Spleen (tissue), 7 donors: ENCODE results near the gene TYK2.

Experiments
- CTCF ChIP-seq, 11 experiments: fragments of 200-600 bp in 7 of 11; fragments of 450-650 bp in 4 of 11; sonication (generic) in 4 of 11; IDR thresholded peaks in 8 of 11; conservative IDR thresholded peaks in 3 of 11; 1 replicate in 7 of 11; 2 replicates in 4 of 11; pipeline versions ENCODE4 v1.4.0 to v1.8.0; 2016 to 2021; ENCODE audit warnings: antibody characterized with exemption in 11 of 11, inconsistent platforms in 4 of 11, mild to moderate bottlenecking in 1 of 11
- POLR2A ChIP-seq, 3 donors: fragments of 450-650 bp; IDR thresholded peaks; one replicate each; pipeline ENCODE4 v1.5.1; 2017; ENCODE audit warnings: antibody characterized with exemption in 3 of 3, mild to moderate bottlenecking in 1 of 3
- POLR2AphosphoS5 ChIP-seq, 3 donors: sonication (generic); formaldehyde crosslinking; IDR thresholded peaks; one replicate each; pipeline ENCODE4 v1.5.1; 2017; ENCODE audit warnings: antibody characterized with exemption in 3 of 3
- donor health status: DM: no; HTN: no; CAD: no; lungs with moderate emphysema.
- donor health status: DM: no; HTN: no; CAD: no.
- donor health status: DM: no; HTN: no; CAD: no.

- TF ChIP-seq CTCF (IDR thresholded peaks at IDR 0.05 in 8 of 11, conservative IDR thresholded peaks at IDR 0.05 in 3 of 11) (no peak), POLR2A (IDR thresholded peaks at IDR 0.05) (no peak), POLR2AphosphoS5 (IDR thresholded peaks at IDR 0.05) (peak; percentile 79 to 83 (median 83))
These were observed 40.9 kb downstream of the TYK2 start, which contains the start of gene ICAM3 for GRCh38 chr19:10339380-10339960.
